ENCODE measurements around the gene DCANP1. TPM values are rescaled to one million over a fixed set of nuclear protein-coding genes. Genes with fewer than 3 reads are reported as not detected.
A peak's percentile ranks its signal among the peaks of the same experiment; 100 is the strongest.

Gene DCANP1
- total and polyA plus RNA-seq, 9 of the 15 experiments (the other 6 are each of a cell fraction or from before 2014, with no cell fraction given): not detected

- Histone ChIP-seq H3K4me3 (no peak overlapping the region), H3K27me3 (ENCODE audit: control insufficient read depth in 2 of 2, insufficient read depth in 2 of 2, low read length in 2 of 2) (no peaks in the 10 kb centered on the region), H3K27ac (ENCODE audit: extremely low read depth, low read depth, low read length) (no peak overlapping the region), H3K79me2 (ENCODE audit: control insufficient read depth, insufficient read depth, low read length) (no peaks in the 10 kb centered on the region), H3K4me2 (ENCODE audit: insufficient read depth, low read length) (no peak overlapping the region), H2AFZ (ENCODE audit: low read depth, low read length) (peak overlapping the region; percentile 72), H3K9me1 (ENCODE audit: control insufficient read depth, insufficient read depth, low read length) (no peaks in the 10 kb centered on the region), H3K36me3 (ENCODE audit: control insufficient read depth, insufficient read depth, low read length) (no peaks in the 10 kb centered on the region), H3K4me1 (replicated peaks in 1 of 2; ENCODE audit: control insufficient read depth in 2 of 2, insufficient read depth in 2 of 2, low read length in 2 of 2) (peaks cover 24 to 30% of the 10 kb centered on the region in 2 experiments), H4K20me1 (replicated peaks; ENCODE audit: control insufficient read depth, insufficient read depth, low read length) (no peaks in the 10 kb centered on the region), H3K9ac (ENCODE audit: insufficient read depth in 1 of 2, low read depth in 2 of 2, low read length in 2 of 2) (no peak overlapping the region), H3K9me3 (replicated peaks; ENCODE audit: control insufficient read depth, insufficient read depth, low read depth, low read length) (no peaks in the 10 kb centered on the region)
- ATAC-seq: no peak
- in situ Hi-C loops (cut with MboI) (no loop called here), intact Hi-C loops (cut with micrococcal nuclease) (no loop called here)
- TF ChIP-seq ZKSCAN1 (IDR thresholded peaks at IDR 0.05; ENCODE audit: low read depth, low read length) (no peak), HMG20A (CRISPR knock-in tag; conservative IDR thresholded peaks at IDR 0.05) (no peak), ZBTB33 (CRISPR knock-in tag; IDR thresholded peaks at IDR 0.05) (no peak), ZNF311 (CRISPR knock-in tag; IDR thresholded peaks at IDR 0.05) (no peak), RFX1 (IDR thresholded peaks at IDR 0.05) (no peak), ZBTB34 (CRISPR knock-in tag; IDR thresholded peaks at IDR 0.05) (no peak)
- ChIA-PET POLR2A (interaction anchor here (0.6 to 1.4 kb wide), 3 partner anchors 11 to 790 kb away, joined by 3 to 4 read pairs (median 4); no protein-coding TSS in a partner anchor), CTCF (ENCODE audit: low intra/inter-chr PET ratio) (no interaction called here)
- DNase-seq (ENCODE audit: extremely low read depth in 1 of 4, low spot score in 3 of 4): no peak
- no TSS peak for BruUV-seq (replicated peaks)
- 50% methylated on average over 6 of the region's 6 CpGs for WGBS (ENCODE audit: insufficient coverage, low coverage, missing lambda C conversion rate)
- no peak for FAIRE-seq
Observed at GRCh38 chr5:135440916-135441315, 6.2 kb downstream of the DCANP1 start.
